ENCODE measurements around the gene CLP1.
"Not testable (repeated sequence)": the region's sequence is repeated elsewhere in the genome, so short reads cannot be mapped to it uniquely, and the experiment has no call there.

The CLP1 gene

DNA sequence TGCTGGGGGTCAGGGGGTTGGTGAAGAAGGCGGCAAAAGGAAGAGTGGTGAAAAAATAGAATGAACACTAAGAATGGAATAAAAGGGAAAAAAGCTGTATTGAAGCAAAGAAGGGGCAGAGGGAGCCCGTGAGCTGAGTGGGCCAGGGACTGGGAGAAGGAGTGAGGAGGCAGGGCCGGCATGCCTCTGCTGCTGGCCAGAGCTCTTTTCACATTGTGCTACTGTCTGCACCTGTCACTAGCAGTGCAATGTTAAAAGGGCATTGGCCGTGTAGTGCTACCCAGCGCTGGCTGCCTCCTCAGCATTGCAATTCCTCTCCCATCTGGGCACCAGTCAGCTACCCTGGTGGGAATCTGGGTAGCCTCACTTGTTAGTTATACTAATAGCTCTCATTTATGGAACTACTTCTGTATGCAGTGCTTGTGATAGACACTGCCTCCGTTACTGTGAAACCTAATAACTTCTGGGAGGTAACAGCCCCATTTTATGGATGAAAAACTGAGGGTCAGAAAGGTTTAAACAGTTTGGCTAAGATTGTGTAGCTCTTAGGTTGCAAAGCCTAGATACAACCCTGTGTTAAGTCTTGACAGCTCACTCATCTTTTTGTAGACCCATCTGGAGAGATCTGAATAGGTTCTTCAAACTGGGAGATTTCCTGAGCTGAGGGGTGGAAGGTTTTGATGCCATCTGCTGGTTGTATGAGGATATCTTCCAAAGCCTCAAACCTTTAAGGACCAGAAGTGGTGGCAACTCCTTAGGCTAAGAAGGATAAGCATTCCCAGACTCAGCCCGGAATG, 16.4 kb upstream of the CLP1 start:
- peak in 1 of 2 experiments; percentile 24 for DNase-seq

DNA sequence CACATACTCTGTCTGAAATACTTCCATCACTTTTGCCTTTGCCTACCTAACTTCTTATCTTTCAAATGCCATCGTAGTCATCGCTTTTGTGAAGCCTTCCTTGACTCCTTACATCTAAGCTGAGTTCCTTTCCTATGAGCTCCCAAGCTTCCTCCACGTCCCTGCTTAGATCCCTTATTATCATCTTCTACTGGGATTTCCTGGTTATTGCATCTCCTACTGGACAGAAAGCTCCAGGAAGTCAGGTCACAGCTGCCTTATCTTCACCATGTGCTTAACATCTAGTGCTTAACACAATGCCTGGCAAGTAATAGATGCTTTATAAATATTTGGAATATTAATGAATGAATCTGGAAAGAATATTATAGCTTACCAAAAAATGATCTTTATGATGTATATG, 13.8 kb upstream of the CLP1 start:
- no peak for DNase-seq

DNA sequence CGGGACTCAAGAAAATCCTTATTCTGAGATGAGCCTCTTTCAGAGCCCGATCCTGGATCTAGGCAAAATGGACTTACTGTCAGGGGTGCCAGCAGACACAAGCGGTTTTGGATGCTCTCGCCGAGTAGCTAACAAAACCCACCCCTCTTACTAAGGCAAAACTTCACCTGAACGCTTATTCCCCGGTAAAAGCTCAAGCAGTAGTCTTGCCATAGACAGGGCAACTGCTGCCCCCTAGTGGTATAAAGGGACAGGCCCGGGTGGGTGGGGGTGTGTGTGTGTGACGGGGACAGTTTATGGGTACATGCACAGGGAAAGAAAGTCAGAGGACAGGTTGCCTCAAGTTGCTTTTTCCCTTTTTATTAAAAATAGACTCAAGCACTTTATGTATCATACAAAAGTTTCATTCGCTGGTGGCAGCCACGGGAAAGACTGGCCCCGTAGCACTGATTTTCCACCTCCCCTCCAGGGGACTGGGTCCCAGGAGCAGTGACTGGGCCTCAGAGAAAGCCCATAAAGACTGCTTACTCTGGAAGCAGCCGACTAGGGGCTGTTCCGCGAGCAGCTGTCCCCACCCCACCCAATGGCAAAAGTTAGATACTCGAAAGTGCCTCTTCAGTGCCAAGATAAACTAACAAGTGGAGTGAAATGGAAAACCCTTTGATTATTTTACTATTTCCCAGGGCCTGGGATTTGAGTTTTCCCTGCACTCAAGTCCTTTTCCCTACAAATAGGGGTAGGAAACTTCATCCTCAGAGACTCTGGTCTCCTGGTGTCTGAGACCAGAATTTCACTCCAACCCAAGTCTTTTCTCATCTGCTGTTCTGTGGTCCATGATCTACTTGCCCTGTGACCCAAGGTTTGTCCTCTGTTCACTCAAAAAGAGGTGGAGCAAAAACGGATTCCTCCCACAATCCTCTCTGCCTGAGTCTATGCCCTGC, 12.5 kb upstream of the CLP1 start:
- peak; percentile 43 for DNase-seq

DNA sequence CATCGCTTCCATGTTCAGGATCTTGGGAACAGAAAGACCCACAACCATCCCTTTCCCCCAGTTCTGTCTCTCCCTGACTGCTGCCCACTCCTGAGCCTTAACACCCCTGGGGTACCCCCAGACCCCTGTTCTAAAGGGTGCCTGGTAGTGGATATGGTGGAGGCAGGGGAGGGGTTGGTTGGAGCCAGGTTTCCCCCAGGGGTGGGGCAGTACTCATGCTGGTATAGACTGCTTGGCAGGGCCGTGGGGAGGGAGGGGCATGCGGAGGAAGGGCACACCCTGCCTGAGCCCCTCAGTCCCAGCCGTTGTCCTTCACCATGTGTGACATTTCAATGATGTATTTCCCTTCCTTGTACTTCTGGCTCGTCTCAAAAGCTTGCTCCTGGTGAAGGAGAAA, 11.9 kb upstream of the CLP1 start:
- DNase-seq: no peak

DNA sequence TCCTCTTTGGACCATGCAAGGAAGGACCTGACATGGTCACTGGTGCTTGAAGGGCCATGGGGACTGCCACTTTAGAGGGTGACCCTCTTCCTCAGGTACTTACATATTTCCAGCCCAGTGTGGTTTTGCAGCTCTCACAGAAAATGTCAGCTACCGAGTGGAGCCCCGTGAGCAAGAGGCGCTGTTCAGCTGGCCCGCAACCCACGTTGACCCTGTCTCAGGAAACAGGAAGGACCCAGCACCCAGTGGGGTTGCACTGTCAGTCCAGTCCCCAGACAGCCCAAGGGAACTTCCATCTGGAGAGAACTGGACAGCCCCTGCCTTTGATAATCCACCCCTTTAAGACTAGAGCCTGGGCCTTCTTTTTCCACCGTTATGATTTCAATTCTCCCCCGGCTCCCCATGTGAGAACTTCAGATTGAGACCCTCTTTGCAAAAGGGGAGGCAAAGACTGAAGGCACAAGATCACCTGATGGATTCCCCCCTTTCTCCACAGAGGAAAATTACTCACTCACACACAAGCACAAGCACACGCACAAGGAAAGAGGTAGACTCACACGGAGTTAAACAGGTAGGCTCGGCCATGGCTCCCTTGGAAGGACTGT, 11.3 kb upstream of the CLP1 start:
- no peak for DNase-seq

DNA sequence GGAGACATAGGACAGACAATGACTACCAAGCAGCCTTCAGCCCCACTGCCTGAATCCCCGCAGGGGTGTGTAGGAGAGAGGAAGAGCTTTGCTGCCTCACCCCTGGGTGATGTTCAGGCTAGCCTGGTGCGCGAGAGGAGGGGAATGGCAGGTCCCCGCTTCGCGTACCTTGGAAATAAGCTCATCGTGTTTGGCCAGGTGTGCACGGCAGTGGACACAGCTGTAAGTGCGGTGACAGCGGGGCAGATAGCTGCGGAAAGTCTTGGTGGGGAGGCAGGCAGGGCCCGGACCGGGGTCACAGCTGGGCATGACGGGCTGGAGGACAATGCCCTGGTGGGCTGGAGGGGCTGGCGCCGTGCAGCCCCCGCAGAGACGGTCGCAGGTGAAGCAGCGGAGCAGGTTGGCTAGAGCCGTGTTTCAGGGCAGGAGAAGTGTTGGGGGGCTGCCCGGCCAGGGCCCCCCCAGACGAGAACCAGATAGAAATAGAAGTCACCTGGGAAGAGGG, 10.7 kb upstream of the CLP1 start:
- DNase-seq: no peak

DNA sequence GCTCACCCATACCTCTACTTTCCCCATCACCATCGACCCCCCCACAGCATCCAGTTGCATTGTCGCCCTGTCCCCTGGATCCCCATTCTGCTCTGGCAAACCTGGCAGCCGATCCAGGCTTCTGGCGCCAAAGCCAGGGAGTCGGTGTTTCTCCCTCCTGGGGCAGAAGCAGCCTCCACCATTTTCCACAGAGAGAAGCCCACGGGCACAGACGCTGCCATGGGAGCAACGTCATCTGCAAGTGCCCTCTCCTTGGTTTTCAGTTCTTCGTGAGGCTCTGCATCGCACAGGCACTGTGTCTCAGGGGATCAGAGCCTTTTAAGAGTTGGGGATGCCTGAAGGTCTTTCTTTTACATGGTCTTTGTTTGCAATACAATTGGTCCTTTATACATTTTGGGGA, 10.2 kb upstream of the CLP1 start:
- DNase-seq: no peak

DNA sequence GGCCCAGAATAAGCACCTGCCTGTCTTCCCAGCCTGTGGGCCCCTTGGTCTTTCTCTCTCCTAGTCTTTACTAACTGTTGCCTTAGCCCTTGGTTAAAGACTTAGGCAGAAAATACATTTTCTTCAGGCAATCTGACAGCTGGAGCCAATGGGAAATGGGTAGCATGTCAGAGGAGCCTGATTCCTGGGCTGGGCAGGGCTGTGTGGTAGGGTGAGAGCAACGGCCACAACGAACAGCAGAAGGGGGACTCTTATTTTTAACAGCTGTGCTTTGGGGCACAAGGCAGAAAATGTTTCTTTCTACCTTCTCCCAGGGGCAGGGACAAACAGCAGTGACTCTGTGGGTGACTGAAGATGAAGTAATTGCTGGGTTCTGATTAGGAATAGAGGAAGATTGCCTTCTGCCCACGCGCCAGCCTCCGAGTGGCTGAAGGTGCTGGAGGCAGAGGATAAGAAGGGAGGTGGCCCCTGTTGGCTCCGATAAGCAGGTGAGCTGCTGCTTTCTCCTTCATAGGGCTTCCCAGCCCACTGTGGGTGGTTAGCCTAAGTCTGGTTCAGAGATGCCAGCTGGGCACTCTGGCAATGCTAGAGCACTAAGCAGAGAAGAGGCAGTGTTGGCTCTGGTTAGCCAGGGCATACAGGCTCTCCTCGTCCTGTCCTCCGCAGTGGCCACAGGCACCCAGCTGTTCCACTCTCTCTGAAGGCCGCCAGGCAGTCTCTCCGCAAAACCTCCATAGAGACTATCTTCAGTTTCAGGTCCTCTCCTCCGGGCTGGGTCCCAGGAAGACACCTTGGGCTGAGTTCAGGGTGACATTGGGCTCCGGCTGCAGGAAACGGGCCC, 9.4 kb upstream of the CLP1 start:
- no peak for DNase-seq

DNA sequence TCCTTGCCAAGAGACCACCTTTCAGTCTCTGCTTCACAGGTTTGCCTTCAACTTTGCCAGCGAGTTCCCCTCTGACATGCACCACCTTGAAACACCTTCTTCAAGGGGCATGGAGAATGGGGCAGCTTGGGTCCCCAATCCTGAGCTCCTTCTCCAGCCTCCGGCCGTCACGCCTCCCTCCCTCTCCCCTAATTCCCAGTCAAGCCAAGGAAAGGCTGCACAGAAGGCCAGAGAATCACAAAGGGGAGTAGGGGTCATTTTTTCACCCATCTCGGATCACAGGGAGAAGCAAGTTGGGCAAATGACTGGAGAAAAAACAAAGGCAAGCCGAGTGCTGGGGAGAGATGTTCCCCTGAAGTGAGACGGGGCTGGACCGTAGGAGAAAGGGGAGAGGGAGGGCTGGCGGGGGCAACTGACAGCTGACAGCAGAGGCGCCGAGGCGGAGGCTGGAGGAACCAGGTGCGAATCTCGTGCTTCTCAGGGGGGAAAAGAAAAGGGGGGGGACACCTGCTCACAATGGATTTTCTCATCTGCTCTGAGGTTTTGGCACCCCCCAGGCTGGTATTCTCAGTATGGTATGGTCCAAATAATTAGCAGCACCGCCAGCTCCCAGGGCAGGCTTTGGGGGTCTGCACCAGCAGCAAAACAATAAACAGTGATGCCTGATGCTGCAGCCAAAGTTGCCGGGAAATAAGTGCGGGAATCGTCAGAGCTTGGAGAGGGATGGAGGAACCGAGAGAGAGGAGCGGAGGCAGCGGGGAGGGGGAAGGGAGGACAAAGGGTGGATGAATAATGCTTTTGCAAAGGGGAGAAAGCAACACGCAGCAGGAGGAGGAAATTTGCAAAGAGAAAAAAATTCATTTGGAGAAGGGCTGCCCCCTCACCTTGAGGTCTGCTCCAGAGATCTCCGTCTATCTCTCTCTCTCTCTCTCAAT, 8.5 kb upstream of the CLP1 start:
- no peak for DNase-seq

DNA sequence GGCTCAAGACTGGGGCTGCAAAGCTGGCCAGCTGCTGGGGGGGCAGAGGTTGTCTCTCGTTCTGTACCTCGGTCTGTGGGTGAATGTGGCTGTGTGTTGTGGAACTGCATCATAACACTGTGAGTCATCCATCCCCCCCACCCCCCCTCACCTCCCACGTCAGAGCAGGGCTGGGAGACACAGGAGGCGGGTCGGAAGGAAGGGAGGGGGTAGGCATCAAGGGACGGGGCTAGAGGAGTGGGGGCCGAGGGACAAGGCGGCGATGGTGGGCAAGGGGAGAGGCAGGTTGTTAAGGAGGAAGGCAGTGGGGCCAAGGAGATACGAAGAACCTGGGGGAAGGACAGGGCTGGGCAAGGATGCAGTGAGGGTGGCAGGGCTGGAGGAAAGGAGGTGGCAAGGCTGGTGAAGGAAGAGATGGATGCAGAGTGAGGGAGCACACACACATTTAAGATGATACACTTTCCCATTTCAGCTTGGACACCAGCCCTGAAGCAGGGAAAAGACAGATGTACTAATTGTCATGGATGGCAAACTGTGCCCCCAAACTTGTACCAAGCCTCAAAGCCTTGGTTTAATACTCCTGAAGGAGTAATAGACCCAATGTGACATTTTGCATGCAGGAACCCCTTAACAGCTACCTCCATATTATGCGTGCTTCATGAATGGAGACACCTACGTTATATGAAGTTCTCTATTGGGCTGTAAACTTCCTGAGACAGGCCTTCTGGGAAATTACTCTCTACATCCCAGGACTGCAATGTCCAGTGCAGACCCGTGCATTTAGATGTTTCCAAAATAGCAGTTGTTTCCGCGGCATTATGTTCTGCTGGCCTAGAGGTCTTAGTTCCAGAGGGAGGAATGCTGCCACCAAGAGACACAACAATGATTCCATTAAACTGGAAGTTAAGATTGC, 7.5 kb upstream of the CLP1 start, which contains the start of gene YPEL4:
Gene YPEL4 (minus strand): TSS at position 87 of the 913 bp plus-strand sequence. CDS start 2,805 bp downstream, outside the sequence.
- peak in 1 of 2 experiments; percentile 14 for DNase-seq

DNA sequence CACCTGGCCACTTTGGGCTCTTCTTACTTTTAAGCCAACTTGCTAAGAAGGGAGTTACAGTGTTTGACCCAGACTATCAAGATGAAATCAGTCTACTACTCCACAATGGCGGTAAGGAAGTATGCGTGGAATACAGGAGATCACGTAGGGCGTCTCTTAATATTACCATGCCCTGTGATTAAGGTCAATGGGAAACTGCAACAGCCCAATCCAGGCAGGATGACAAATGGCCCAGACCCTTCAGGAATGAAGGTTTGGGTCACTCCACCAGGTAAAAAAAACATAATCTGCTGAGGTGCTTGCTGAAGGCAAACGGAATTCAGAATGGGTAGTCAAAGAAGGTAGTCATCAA, 6.8 kb upstream of the CLP1 start:
- no peak for DNase-seq

DNA sequence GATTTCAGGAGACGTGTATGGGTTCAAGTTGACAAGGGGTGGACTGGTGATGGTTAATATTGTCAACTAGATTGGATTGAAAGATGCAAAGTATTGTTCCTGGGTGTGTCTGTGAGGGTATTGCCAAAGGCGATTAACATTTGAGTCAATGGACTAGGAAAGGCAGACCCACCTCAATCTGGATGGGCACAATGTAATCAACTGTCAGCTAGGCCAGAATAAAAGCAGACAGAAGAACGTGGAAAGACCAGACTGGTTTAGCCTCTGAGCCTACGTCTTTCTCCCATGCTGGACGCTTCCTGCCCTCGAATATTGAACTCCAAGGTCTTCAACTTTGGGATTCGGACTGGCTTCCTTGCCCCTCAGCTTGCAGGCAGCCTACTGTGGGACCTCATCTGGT, 6.2 kb upstream of the CLP1 start:
- DNase-seq: no peak

DNA sequence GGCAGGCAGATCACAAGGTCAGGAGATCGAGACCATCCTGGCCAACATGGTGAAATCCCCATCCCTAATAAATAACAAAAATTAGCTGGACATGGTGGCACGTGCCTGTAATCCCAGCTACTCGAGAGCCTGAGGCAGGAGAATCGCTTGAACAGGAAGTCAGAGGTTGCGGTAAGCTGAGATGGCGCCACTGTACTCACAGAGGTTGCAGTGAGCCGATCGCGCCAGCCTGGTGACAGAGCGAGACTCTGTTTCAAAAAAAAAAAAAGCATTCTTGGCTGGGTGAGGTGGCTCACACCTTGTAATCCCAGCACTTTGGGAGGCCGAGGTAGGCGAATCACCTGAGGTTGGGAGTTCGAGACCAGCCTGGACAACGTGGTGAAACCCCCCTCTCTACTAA, 5.3 kb upstream of the CLP1 start:
- DNase-seq: not testable (repeated sequence)

DNA sequence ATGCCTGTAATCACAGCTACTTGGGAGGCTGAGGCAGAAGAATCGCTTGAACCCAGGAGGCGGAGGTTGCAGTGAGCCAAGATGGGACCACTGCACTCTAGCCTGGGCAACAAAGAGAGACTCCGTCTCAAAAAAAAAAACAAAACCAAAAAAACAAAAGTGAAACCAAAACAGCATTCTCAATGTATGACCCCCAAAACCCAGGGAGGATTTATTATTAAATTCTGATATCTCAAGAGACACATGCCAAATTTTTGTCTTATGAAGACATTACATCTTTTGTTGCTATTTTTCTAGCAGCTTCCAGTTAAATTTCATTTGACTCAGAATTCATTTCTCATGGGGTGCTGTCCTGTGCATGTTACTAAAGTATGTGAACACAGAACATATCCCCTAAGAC, 4.9 kb upstream of the CLP1 start:
- no peak for DNase-seq

DNA sequence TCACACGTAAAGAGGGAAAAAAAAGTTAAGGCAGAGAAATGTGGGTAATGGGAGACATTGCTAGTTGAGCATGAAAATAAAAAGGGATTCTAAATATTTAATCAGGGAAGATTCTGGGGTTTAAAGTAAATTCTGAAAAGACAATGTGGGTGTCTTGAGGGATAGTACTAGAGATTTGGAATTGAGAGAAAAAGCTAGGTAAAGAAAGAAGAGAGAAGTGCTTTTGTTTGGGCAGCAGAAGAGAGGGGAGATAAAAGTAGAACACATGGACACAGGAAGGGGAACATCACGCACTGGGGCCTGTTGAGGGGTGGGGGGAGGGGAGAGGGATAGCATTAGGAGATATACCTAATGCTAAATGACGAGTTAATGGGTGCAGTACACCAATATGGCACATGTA, 4.4 kb upstream of the CLP1 start:
- no peak for DNase-seq

DNA sequence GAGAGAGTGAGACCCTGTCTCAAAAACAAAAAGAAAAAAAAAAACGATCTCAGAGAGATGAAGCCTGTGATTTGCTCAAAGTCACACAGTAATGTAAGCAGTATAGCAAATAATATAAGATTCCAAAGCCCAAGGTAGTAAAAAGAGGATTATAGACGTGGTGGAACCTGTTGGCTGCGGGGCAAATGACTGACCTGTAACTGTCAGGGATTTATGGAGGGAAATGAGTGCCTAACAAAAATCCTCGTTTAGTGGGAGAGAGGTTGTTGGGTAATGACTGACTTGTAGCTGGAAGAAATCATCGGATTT, 723 bp upstream of the CLP1 start:
- DNase-seq: no peak

DNA sequence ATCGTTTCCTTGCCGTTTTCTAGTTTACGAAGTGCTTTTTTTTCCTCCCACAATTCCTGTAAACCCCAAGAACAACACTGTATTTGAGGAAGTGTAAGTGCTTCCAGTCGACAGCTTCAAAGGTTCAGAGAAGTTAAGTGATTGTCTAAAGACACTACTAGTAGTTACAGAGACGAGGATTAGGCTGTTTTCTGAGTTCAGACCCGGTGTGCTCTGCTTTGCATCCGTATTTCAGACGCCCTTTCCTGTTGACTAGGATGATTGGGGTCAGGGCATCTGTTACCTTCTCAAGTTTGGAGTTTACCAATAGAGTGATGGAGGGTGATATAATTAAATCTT, 430 bp downstream of the CLP1 start:
- DNase-seq: no peak

DNA sequence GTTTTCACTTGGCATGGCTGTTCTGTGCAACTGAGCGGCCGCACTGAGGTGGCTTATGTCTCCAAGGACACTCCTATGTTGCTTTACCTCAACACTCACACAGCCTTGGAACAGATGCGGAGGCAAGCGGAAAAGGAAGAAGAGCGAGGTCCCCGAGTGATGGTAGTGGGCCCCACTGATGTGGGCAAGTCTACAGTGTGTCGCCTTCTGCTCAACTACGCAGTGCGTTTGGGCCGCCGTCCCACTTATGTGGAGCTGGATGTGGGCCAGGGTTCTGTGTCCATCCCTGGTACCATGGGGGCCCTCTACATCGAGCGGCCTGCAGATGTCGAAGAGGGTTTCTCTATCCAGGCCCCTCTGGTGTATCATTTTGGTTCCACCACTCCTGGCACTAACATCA, 2.1 kb downstream of the CLP1 start:
- DNase-seq: no peak

DNA sequence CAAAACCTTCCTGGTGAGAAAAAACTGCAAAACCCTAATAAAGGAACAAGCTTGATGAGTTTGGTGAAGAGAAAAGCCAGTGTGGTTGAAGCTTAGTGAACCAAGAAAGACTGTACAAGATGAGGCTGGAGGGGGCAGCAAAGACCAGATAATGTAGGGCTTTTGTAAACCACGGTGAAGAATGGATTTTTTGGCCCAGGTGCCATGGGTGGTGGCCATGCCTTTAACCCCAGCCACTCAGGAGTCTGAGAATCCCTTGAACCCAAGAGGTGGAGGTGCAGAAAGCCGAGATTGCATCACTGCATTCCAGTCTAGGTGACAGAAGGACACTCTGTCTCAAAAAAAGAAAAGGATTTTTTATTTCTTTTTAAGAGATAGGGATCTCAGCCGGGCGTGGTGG, 5.3 kb downstream of the CLP1 start:
- no peak for DNase-seq

DNA sequence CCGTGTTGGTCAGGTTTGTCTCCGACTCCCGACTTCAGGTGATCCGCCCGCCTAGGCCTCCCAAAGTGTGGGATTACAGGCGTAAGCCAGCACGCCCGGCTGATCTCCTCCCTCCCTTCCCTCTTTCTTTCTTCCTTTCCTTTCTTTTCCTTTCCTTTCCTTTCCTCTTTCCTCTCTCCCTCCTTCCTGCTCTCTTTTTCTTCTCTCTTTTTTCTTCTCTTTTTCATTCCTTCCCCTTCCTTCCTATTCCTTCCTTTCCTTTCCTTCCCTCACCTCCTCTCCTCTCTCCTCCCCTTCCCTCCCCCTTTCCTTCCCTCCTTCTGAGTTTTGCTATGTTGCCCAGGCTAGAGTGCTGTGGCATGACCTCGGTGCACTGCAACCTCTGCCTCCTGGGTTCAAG, 6.4 kb downstream of the CLP1 start:
- DNase-seq: no peak
